Measurements from ENCODE around the gene ZG16B.

Gene ZG16B

DNA sequence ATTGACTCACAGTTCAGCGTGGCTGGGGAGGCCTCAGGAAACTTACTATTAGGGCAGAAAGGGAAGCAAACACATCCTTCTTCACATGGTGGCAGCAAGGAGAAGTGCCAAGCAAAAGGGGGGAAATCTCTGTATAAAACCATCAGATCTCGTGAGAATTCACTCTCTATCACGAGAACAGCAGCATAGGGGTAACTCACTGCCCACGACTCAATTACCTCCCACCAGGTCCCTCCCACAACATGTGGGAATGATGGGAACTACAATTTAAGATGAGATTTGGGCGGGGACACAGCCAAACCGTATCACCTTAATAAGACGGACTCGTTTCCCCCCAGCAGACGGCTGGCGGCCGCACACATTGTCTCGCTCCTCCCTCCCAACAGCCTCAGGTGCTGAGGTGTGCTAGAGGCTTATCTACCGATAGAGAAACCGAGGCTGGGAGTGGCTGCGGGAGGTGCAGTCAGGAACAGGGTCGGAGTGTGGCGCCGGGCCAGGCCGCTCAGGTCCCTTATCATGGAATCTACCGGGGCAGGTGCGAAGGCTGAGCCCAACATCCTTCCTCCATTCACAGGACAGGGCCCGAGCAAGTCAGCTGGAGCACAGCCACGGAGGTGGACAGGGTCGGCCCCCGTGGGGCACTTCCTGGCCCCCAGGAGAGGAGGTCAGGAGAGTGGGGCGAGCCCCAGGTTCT lies 4.9 kb upstream of the ZG16B start:
- DNase-seq (ENCODE audit: low read depth): no peak

- no peak for DNase-seq (ENCODE audit: low read depth)
Measured at GRCh38 chr16:2825906-2826305, 4.2 kb upstream of the ZG16B start.

DNA sequence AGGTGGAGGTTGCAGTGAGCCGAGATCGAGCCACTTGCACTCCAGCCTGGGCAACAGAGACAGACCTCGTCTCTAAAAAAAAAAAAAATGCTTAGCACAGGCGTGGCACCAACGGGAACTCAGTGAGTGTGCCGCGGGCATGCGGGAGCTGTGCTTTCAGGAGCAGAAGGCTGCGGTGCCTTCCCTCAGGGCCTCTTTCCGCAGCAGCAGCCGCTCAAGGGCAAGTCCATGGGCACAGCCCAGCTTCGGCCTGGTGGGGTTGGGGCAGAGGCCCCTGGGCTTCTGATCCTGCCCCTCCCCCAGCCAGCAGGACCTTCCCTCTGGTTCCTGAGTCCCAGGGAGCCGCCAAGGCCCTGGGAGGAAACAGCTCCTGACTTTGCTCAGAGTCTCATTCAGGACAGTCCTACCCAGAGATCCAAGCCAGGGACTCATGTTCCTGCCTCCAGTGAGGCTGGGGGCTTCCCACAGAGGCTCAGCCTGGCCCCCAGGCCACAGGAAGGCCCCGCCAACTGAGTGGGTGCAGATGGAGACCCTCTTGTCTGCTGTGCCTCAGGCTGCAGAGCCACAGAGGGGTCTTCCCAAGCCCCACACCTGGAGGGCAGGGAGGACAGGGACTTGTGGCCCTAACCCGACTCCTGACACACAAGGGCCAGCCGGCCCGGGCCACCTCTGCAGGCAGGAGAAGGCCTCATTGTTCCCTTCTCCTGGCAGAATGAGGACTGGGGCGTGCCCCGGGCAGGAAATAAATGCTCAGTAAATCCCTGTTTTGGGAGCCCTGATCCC lies 3.3 kb upstream of the ZG16B start:
- DNase-seq (ENCODE audit: low read depth): no peak

- DNase-seq (ENCODE audit: low read depth): no peak
Measured at GRCh38 chr16:2827374-2827791, 2.7 kb upstream of the ZG16B start.

DNA sequence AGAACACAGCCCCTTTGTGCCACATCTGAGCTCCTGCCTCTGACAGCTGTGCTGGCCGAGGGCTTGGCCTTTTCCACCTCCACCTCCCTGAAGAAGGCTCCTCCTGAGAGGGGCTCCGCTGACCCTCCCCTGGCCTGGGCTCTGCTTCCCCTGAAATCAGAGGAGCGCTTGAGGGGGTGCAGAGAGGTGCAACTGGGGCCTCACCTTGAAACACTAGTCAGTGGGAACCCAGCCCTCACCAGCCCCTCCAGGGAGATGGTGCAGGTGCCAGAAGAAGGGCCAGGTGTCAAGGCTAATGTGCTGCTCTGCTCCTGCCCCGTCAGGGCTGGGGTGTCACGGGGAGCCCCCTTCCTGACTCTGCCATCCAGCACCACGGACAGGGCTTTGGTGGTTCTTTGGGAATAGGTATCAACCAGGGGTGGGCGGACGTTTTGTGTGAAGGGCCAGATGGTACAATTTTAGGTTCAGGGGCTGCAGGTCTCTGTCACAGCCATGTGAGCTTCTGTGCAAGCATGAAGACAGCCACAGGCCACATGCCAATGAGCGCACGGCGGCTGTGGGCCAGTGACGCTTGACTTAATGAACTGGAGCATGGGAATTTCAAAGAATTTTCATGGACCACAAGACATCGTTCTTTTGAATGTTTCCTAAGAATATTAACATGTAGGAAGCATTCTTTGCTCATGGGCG lies 2.1 kb upstream of the ZG16B start:
- DNase-seq (ENCODE audit: low read depth): no peak

DNA sequence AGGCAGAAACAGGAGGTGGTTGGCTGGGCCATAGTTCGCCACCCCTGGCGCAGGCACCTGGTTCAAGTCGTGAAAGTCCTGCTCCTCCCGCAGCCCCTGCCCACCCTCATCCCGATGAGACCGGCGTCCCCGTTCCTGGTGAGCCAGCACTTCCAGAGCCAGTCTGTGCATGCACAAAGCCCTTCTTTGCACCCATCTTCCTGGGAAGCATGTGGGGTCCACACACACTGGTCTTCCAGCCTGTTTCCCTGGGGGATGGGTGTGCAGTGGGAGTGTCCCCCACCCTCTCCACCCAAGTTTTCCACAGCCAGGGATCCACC lies 1.6 kb upstream of the ZG16B start:
- DNase-seq (ENCODE audit: low read depth): no peak

GRCh38 chr16:2828876-2829430 lies 1.1 kb upstream of the ZG16B start:
- DNase-seq (ENCODE audit: low read depth): no peak

GRCh38 chr16:2830355-2830695 lies 222 bp downstream of the ZG16B start:
- DNase-seq (ENCODE audit: low read depth): no peak

GRCh38 chr16:2831203-2831602 lies 1.1 kb downstream of the ZG16B start:
- no peak for DNase-seq (ENCODE audit: low read depth)

GRCh38 chr16:2833776-2834175 lies 3.7 kb downstream of the ZG16B start:
- no peak for DNase-seq (ENCODE audit: low read depth)

- DNase-seq (ENCODE audit: low read depth): no peak
Measured at GRCh38 chr16:2834968-2835367, 4.9 kb downstream of the ZG16B start.

DNA sequence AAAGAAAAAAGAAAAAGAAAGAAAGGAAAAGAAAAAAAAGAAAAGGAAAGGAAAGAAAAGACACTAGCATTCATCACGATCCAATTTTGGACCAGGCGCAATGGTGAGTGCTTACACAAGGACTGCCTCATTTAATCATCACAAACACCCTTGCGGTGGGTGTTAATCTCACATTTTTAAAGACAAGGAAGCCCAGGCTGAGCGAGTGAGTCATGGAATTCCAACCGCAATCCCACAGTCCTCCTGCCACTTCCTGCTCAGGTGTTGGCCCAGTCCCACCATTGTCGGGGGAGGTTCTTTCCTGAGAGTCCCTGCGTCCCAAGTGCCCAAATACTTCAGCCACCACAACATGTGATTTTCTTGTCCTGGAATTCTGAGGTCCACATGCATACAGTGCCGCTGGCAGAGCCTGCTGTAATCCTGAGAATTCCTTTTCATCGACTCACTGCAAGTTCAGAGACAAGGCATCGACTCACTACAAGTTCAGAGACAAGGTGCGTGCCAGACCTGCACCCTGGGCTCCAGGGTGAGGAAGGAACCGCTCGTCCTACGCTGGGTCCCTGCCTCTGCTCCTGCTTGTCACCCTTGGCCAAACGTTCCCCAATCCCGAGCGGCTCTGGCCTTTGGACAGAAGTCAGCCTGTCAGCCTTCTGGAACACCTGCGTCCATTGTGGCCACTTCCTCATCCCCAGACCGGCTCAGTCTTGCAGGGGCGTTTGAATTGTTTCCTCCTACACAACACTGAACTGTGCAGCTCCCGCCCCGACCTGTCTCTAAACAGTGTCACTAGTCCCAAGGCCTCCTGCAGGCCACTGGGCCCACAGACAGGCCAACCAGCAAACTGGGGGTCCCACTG lies 5.8 kb downstream of the ZG16B start:
- peak; percentile 97 for DNase-seq (ENCODE audit: low read depth)

GRCh38 chr16:2836646-2837508 lies 6.8 kb downstream of the ZG16B start:
- DNase-seq (ENCODE audit: low read depth): no peak

GRCh38 chr16:2838928-2839327 lies 8.8 kb downstream of the ZG16B start:
- peak; percentile 58 for DNase-seq (ENCODE audit: low read depth)

DNA sequence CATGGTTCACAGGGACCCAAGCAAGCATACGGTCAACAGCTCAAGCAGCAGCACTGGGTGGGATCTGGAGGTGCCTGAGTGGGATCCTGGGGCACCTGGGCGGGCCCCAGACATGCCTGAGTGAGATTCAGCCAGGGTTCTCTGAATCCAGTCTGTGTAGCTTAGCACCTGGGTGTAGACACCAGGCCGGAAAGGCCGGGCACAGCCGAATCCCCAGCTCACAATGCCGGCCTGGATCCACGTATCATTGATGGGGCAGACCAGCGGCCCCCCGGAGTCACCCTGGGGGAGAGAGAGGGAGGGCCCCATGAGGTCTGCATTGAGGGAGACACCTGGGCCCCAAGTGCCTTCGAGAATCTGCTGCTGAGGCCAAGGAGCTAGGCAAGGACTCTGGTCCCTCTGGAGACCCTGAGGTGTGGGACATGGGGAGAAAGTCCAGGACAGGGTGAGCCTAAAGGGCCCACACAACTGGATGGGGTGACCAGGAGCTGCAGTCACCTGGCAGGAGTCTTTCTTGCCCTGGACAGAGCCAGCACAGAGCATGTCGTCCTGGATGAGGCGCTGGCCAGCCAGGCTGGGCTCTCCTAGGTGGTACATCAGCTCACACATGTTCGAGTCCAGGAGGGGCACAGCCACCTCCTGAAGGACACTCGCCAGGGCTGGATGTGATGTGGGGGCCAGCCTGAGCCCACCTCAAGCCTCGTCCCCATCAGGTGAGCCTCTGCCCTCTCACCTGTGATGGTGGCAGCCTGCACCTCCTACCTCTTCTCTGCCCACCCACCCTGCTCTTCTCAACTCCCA lies 9.7 kb downstream of the ZG16B start:
- DNase-seq (ENCODE audit: low read depth): no peak

DNA sequence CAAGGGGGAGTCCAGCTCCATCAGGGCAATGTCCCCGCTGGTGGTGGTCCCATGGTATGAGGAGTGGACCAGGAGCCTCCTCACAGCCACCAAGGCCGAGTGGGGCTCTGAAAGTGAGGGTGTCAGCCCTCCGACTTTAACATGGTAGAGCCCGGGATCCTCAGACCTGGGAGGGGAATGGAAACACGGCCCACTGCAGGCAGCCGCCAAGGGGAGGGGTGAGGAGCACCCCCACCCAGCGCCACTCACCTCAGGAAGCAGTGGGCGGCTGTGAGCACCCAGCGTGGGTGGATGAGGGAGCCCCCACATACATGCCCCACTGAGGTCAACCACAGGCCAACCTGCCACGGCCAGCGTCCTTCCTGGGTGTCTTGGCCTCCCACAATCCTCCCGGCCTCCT lies 10.8 kb downstream of the ZG16B start:
- no peak for DNase-seq (ENCODE audit: low read depth)

DNA sequence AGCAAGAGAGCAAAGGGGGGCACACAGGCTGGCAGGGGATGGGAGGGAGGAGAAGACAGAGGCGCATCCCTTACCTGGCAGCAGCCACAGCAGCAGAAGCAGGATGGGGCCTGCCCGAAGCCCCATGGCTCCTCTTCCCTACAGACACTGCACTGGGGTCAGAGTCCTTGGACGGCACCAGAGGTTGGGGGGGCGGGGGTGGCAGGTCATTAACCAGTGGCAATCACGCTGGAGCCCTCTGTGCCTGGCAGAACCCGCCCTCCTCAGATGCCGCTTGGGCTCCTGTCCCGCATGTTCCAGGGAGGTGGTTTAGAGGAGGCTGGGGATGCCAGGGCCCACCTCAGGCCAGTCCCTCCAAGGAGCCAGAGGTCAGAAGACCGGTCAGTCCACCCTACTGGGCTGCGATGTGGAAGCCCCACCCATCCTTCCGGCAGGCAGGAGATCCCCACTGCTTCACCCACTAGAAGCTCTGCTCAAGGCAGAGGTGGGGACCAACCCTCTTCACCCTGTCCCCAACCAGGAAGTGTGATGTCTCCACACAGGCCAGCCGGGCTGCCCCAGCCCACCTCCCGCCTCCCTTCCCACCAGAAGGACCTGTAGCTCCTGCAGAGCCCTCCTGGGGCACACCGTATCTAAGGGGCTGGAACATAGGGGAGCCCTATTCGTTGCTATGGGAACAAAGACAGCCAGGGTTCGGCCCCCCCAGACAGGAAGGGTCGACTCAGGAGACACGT lies 11.7 kb downstream of the ZG16B start:
- no peak for DNase-seq (ENCODE audit: low read depth)

DNA sequence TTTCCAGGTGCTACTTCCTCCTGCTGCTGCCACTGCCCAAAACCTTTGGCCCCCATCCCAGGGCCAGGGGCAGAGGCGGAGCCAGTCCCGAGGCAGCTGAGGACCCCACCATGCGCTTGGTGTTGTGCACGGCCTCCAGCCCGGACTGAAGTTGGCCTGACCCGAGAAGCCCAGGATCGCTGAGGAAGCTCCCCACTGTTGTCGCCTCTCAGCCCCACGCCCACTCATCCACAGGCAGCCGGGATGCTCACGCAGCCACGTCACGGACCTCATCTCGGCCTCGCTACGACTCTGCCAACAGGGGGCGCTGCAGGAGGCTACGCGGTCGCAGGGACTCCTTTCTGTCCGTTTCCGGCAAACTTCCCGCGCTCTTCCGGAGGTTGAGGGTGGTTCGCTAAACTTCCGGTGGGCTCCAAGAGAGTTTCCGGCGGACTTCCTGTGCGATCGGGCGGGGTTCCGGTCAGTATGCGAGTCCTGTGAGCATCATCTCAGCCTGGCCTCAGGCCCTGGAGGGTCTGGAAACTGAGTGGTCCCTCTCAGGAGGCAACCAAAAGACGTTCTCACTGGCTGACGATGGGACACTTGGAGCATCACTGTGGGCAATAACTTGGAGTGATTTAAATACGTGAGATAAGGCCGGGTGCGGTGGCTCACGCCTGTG lies 12.4 kb downstream of the ZG16B start:
- DNase-seq (ENCODE audit: low read depth): no peak

DNA sequence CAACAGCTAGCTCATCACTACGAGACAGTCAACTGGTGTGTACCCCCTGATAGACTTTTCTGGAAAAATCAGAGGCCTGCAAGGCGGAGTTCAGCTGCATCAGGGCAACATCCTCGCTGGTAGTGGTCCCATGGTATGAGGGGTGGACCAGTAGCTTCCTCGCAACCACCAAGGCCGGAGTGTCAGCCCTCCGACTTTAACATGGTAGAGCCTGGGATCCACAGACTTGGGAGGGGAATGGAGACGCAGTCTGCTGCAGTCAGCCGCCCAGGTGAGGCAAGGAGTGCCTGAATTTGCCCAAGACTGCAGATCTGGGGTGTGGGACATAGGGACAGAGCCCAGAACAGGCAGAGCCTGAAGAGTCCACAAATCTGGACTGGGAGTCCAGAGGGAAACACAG lies 13.4 kb downstream of the ZG16B start:
- no peak for DNase-seq (ENCODE audit: low read depth)
